T-helper 2 cell treated with Interferon-gamma antibody and Interleukin-4, amounts not matched to agents 5 μg/mL and 100 μg/mL, for 36 hours (primary cell): Measurements from ENCODE around the gene CGB5.
"Not testable (repeated sequence)": the region's sequence is repeated elsewhere in the genome, so short reads cannot be mapped to it uniquely, and the experiment has no call there.

Experiments used
- DNase-seq: peaks from one replicate; pipeline ENCODE4 v3.0.0; 2021; ENCODE audit warnings: low spot score
- H3K27ac Mint-ChIP-seq: one replicate; pipeline ENCODE4 v1.8.0; 2021; ENCODE audit warnings: mild to moderate bottlenecking, mixed read lengths
- H3K27me3 Mint-ChIP-seq: one replicate; pipeline ENCODE4 v1.8.0; 2021; ENCODE audit warnings: low read depth, mixed read lengths
- H3K36me3 Mint-ChIP-seq: one replicate; pipeline ENCODE4 v1.8.0; 2021; ENCODE audit warnings: low read depth, mixed read lengths
- H3K4me1 Mint-ChIP-seq: one replicate; pipeline ENCODE4 v1.8.0; 2021; ENCODE audit warnings: low read depth, mixed read lengths
- H3K4me3 Mint-ChIP-seq: one replicate; pipeline ENCODE4 v1.8.0; 2022; ENCODE audit warnings: mild to moderate bottlenecking, moderate library complexity, mixed read lengths
- H3K9me3 Mint-ChIP-seq: one replicate; pipeline ENCODE4 v1.8.0; 2021; ENCODE audit warnings: mixed read lengths

CGB5 gene

GRCh38 chr19:49058562-49058961 is 14.9 kb downstream of the CGB5 start:
- Mint-ChIP-seq H3K36me3 (no peaks in the 10 kb centered on the region), H3K4me3 (no peak overlapping the region), H3K27ac (no peak overlapping the region), H3K9me3 (no peaks in the 10 kb centered on the region), H3K4me1 (peaks cover 16% of the 10 kb centered on the region), H3K27me3 (peaks cover 65% of the 10 kb centered on the region)
- DNase-seq, result no peak

DNA sequence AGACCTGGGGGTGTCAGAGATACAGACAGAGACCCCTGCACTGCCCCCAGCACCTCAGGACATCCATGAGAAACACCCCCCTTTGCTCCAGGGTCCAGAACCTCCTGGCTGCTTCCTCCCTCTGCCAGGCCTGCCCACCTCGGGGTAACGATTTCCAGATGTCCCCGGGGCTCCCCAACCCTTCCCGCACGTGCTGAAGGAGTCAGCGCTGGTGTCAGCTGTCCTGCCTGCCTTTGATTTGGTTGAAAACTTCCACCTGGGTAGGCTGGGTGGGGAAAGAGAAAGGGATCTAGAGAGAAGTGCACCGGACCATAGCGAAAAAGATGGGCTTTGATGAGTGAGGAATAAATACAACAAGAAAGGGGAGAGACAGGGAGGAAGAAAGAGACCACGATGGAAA is 15.4 kb downstream of the CGB5 start:
- Mint-ChIP-seq H3K9me3 (no peaks in the 10 kb centered on the region), H3K4me3 (no peak overlapping the region), H3K27me3 (peaks cover 68% of the 10 kb centered on the region), H3K36me3 (no peaks in the 10 kb centered on the region), H3K4me1 (peaks cover 16% of the 10 kb centered on the region), H3K27ac (no peak overlapping the region)
- DNase-seq, result no peak

DNA sequence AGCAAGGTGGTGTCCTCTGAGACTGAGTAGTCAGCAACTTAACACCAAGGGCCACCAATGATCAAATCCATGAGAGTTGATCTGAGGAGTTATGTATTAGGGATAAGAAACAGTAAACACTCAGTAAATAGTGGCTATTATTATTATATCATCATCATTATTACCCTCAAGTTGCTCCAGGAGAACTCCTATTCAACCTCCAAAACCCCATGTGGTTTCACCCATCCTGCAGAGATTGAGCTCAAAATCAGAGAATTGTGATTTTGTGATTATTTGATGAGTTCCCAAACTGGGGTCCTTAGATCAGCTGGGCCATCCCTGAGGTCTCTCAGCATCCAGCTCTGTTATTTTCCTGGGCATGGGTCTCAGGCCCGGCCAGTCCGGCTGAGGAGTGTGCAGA is 17.4 kb downstream of the CGB5 start:
- H3K4me1 Mint-ChIP-seq, result peaks cover 14% of the 10 kb centered on the region
- H3K4me3 Mint-ChIP-seq, result no peak overlapping the region
- H3K36me3 Mint-ChIP-seq, result no peaks in the 10 kb centered on the region
- no peak overlapping the region for H3K27ac Mint-ChIP-seq
- H3K9me3 Mint-ChIP-seq, result no peaks in the 10 kb centered on the region
- H3K27me3 Mint-ChIP-seq, result peaks cover 75% of the 10 kb centered on the region
- DNase-seq, result no peak

GRCh38 chr19:49061445-49061844 is 17.8 kb downstream of the CGB5 start:
- peaks cover 76% of the 10 kb centered on the region for H3K27me3 Mint-ChIP-seq
- H3K9me3 Mint-ChIP-seq, result no peaks in the 10 kb centered on the region
- peaks cover 13% of the 10 kb centered on the region for H3K4me1 Mint-ChIP-seq
- no peak overlapping the region for H3K27ac Mint-ChIP-seq
- DNase-seq, result no peak
- H3K36me3 Mint-ChIP-seq, result no peaks in the 10 kb centered on the region
- no peak overlapping the region for H3K4me3 Mint-ChIP-seq

- Mint-ChIP-seq H3K4me1 (no peaks in the 10 kb centered on the region), H3K27ac (no peak overlapping the region), H3K27me3 (peaks cover 69% of the 10 kb centered on the region), H3K9me3 (no peaks in the 10 kb centered on the region), H3K36me3 (no peaks in the 10 kb centered on the region), H3K4me3 (no peak overlapping the region)
- no peak for DNase-seq
Measured at GRCh38 chr19:49064029-49064629, 20.5 kb downstream of the CGB5 start.

- Mint-ChIP-seq H3K27ac (no peak within 1 kb of the TSS), H3K27me3 (peaks cover 68% of the 10 kb centered on the region), H3K9me3 (no peaks in the 10 kb centered on the region), H3K4me3 (no peak within 1 kb of the TSS), H3K4me1 (no peaks in the 10 kb centered on the region), H3K36me3 (no peaks in the 10 kb centered on the region)
- DNase-seq, result no peak
Measured at GRCh38 chr19:49064768-49065611, 21.3 kb downstream of the CGB5 start, which contains the start of gene NTF4. Gene NTF4, minus strand, starts transcription at chr19:49064818. Its CDS starts 2,821 bp downstream, at chr19:49061997.

DNA sequence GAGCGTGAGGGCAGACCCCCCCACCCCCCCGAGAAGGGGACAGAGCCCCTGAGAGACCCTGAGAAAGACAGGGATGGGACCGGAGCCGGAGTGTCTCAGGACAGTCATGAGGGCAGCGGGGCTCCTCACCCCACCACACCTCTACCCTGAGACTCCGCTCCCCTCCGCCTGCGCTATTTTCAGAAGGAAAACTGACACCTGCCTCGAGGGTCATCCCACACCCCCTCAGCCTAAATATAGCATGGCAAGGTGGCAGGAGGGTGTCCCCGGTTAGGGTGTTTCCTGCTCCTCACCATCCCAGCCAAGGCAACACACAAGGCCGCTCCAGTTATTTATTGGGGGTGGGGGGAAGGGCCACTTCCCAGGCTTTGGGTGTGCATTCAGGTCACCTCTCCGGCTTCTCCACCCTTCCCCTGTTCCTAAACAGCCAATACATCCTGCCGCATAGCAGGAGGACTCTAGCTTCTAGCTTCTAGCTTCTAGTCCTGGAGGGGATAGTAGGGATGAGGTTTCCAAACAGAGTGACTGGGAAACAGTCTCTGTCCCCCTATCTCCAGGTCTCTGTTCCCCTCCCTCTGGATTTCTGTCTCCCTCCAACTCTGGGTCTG is 22.4 kb downstream of the CGB5 start:
- Mint-ChIP-seq H3K36me3 (no peaks in the 10 kb centered on the region), H3K9me3 (no peaks in the 10 kb centered on the region), H3K4me1 (no peaks in the 10 kb centered on the region), H3K4me3 (no peak overlapping the region), H3K27me3 (peaks cover 68% of the 10 kb centered on the region), H3K27ac (no peak overlapping the region)
- DNase-seq, result no peak

GRCh38 chr19:49067554-49067953 is 23.9 kb downstream of the CGB5 start:
- no peaks in the 10 kb centered on the region for H3K36me3 Mint-ChIP-seq
- H3K27ac Mint-ChIP-seq, result no peak overlapping the region
- H3K27me3 Mint-ChIP-seq, result peaks cover 68% of the 10 kb centered on the region
- no peaks in the 10 kb centered on the region for H3K4me1 Mint-ChIP-seq
- H3K4me3 Mint-ChIP-seq, result no peak overlapping the region
- no peak for DNase-seq
- no peaks in the 10 kb centered on the region for H3K9me3 Mint-ChIP-seq

GRCh38 chr19:49069026-49069425 is 25.4 kb downstream of the CGB5 start:
- Mint-ChIP-seq H3K27ac (no peak overlapping the region), H3K9me3 (no peaks in the 10 kb centered on the region), H3K4me1 (no peaks in the 10 kb centered on the region), H3K27me3 (peaks cover 73% of the 10 kb centered on the region), H3K4me3 (no peak overlapping the region), H3K36me3 (no peaks in the 10 kb centered on the region)
- no peak for DNase-seq

- Mint-ChIP-seq H3K9me3 (no peaks in the 10 kb centered on the region), H3K27ac (no peak overlapping the region), H3K4me1 (no peaks in the 10 kb centered on the region), H3K36me3 (no peaks in the 10 kb centered on the region), H3K4me3 (no peak overlapping the region), H3K27me3 (peaks cover 69% of the 10 kb centered on the region)
- DNase-seq, result no peak
Measured at GRCh38 chr19:49070416-49070815, 26.8 kb downstream of the CGB5 start.

DNA sequence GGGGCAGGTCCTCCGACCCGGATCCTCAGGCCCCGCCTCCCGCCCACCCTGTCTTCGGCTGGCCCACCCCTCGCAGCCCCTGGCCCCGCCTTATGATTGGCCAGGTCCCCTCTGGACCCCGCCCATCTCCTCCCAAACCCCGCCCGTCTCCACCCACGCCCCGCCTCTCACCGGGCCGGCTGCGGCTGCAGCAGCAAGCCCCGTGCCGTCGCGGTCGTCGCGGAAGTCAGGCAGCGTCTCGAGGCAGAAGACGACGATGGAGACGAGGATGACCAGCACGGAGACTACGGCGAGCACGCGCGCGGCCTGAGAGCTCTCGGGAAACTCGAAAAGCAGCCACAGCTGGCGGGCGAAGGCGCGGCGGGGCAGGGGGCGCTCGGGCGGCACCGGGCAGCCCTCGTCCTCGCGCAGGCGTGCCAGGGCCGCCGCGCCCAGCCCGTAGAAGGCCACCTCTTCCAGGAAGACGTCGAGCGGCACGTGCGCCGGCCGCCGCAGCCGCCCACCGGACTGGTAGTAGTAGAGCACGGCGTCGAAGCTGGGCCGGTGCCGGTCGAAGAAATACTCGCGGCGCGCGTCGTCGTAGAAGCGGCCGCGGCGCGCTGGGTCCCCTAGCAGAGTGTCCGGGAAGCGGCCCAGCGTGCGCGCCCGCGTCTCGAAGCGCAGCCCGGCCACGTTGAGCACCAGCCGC is 28.4 kb downstream of the CGB5 start:
- H3K27me3 Mint-ChIP-seq, result peaks cover 54% of the 10 kb centered on the region
- no peaks in the 10 kb centered on the region for H3K4me1 Mint-ChIP-seq
- no peak overlapping the region for H3K4me3 Mint-ChIP-seq

GRCh38 chr19:49073514-49074378 is 30.1 kb downstream of the CGB5 start:
- no peaks in the 10 kb centered on the region for H3K36me3 Mint-ChIP-seq
- peaks cover 44% of the 10 kb centered on the region for H3K27me3 Mint-ChIP-seq
- no peak overlapping the region for H3K4me3 Mint-ChIP-seq
- DNase-seq, result no peak
- H3K4me1 Mint-ChIP-seq, result no peaks in the 10 kb centered on the region
- H3K9me3 Mint-ChIP-seq, result no peaks in the 10 kb centered on the region
- H3K27ac Mint-ChIP-seq, result no peak overlapping the region

More for the DNA sequence above, 28.4 kb downstream of the CGB5 start:
- H3K36me3 Mint-ChIP-seq, result no peaks in the 10 kb centered on the region
- DNase-seq, result no peak
- H3K27ac Mint-ChIP-seq, result no peak overlapping the region
- H3K9me3 Mint-ChIP-seq, result no peaks in the 10 kb centered on the region

GRCh38 chr19:49074869-49075268 is 31.2 kb downstream of the CGB5 start:
- DNase-seq, result peak; percentile 15
- H3K4me1 Mint-ChIP-seq, H3K4me3 Mint-ChIP-seq, H3K27ac Mint-ChIP-seq, H3K36me3 Mint-ChIP-seq, H3K9me3 Mint-ChIP-seq: not testable (repeated sequence)
- peaks cover 35% of the 10 kb centered on the region for H3K27me3 Mint-ChIP-seq
